HG03095 (cell line): ENCODE measurements around the gene EVI5L.
A peak's percentile ranks its signal among the peaks of the same experiment; 100 is the strongest.
"Not testable (repeated sequence)": the region's sequence is repeated elsewhere in the genome, so short reads cannot be mapped to it uniquely, and the experiment has no call there.

ENCODE experiments used
- ATAC-seq: cut with Tn5 transposase; IDR thresholded peaks from one replicate; pipeline ENCODE4 v1.9.1; 2021; ENCODE audit warnings: moderate library complexity; ENCODE audit not compliant: unreplicated experiment

The EVI5L gene

GRCh38 chr19:7829561-7830271 lies at the start of gene EVI5L:
Gene EVI5L, plus strand, starts transcription at chr19:7830218. Its CDS starts 16,325 bp downstream, at chr19:7846543.
- peak; percentile 79 for ATAC-seq

- ATAC-seq, result no peak
These were observed 48.9 kb upstream of the EVI5L start for GRCh38 chr19:7781157-7781556.

GRCh38 chr19:7783991-7784423 lies 46.0 kb upstream of the EVI5L start:
- ATAC-seq, result no peak

GRCh38 chr19:7784856-7785255 lies 45.2 kb upstream of the EVI5L start:
- no peak for ATAC-seq

GRCh38 chr19:7787141-7787540 lies 42.9 kb upstream of the EVI5L start:
- ATAC-seq, result no peak

- no peak for ATAC-seq
These were observed 42.3 kb upstream of the EVI5L start for GRCh38 chr19:7787602-7788177.

GRCh38 chr19:7788178-7788932 lies 41.7 kb upstream of the EVI5L start:
- no peak for ATAC-seq

GRCh38 chr19:7788933-7789323 lies 41.1 kb upstream of the EVI5L start:
- no peak for ATAC-seq

GRCh38 chr19:7789447-7789846 lies 40.6 kb upstream of the EVI5L start:
- ATAC-seq, result no peak

GRCh38 chr19:7790416-7790815 lies 39.6 kb upstream of the EVI5L start:
- no peak for ATAC-seq

- no peak for ATAC-seq
These were observed 37.7 kb upstream of the EVI5L start for GRCh38 chr19:7792281-7792680.

GRCh38 chr19:7792701-7793100 lies 37.3 kb upstream of the EVI5L start:
- not testable (repeated sequence) for ATAC-seq

- ATAC-seq, result no peak
These were observed 36.5 kb upstream of the EVI5L start for GRCh38 chr19:7793493-7793892.

- no peak for ATAC-seq
These were observed 34.4 kb upstream of the EVI5L start for GRCh38 chr19:7795555-7796161.

GRCh38 chr19:7799640-7800355 lies 30.2 kb upstream of the EVI5L start:
- no peak for ATAC-seq

- ATAC-seq, result no peak
These were observed 28.9 kb upstream of the EVI5L start for GRCh38 chr19:7801020-7801570.

GRCh38 chr19:7806234-7806633 lies 23.8 kb upstream of the EVI5L start:
- ATAC-seq, result no peak

GRCh38 chr19:7806876-7807275 lies 23.1 kb upstream of the EVI5L start:
- no peak for ATAC-seq

- ATAC-seq, result no peak
These were observed 21.9 kb upstream of the EVI5L start for GRCh38 chr19:7808108-7808507.

GRCh38 chr19:7811989-7812388 lies 18.0 kb upstream of the EVI5L start:
- no peak for ATAC-seq

- ATAC-seq, result no peak
These were observed 14.7 kb upstream of the EVI5L start for GRCh38 chr19:7815325-7815724.
